Cardiac muscle cell (in vitro differentiated cells and primary cell): ENCODE measurements around the gene CSF2. TPM values are rescaled to one million over a fixed set of nuclear protein-coding genes. Genes with fewer than 3 reads are reported as not detected.

Experiments used
- DNase-seq, 2 donors: peaks; one replicate each; pipeline versions ENCODE4 v3.0.0 to v3.0.0-alpha.2; 2010 to 2017; ENCODE audit warnings: low read depth in 1 of 2, low spot score in 1 of 2
- H3K27ac ChIP-seq: fragments of 200-600 bp; sonication (generic); 2 replicates; pipeline ENCODE4 v1.5.1; 2016
- H3K27me3 ChIP-seq: fragments of 200-600 bp; sonication (generic); 2 replicates; pipeline ENCODE4 v1.6.0; 2016; ENCODE audit warnings: control low read depth
- H3K36me3 ChIP-seq: fragments of 200-600 bp; sonication (generic); 2 replicates; pipeline ENCODE4 v1.5.1; 2016; ENCODE audit warnings: control low read depth
- H3K4me1 ChIP-seq: fragments of 200-600 bp; sonication (generic); 2 replicates; pipeline ENCODE4 v1.8.1; 2017; ENCODE audit warnings: low read depth, mild to moderate bottlenecking, mixed run types
- H3K4me3 ChIP-seq: fragments of 200-600 bp; sonication (generic); 2 replicates; pipeline ENCODE4 v1.5.1; 2016; ENCODE audit warnings: mild to moderate bottlenecking
- H3K9me3 ChIP-seq: fragments of 200-600 bp; sonication (generic); 2 replicates; pipeline ENCODE4 v1.5.1; 2017; ENCODE audit warnings: low read depth, mild to moderate bottlenecking, control low read depth
- polyA plus RNA-seq: library from polyadenylated mRNA; unstranded; fragments of >200 nt; fragmentation: Nextera tagmentation; extraction: Ambion mirVana; gene quantifications from 2 replicates; pipeline ENCODE4 v1.2.1, GENCODE V29; 2016
- total RNA-seq: library from RNA; depleted of rRNA; stranded (reverse); fragments of >200 nt; gene quantifications from 2 replicates; pipeline ENCODE4 v1.2.3, GENCODE V29; 2016
- TF ChIP-seq, protein P1 (sequence below): IDR thresholded peaks from 2 replicates; pipeline ENCODE4 v1.5.1; 2012; ENCODE audit warnings: low read depth, mild to moderate bottlenecking, low read length

CSF2 gene
- total and polyA plus RNA-seq, 2 experiments from 2014 or later = not detected

DNA sequence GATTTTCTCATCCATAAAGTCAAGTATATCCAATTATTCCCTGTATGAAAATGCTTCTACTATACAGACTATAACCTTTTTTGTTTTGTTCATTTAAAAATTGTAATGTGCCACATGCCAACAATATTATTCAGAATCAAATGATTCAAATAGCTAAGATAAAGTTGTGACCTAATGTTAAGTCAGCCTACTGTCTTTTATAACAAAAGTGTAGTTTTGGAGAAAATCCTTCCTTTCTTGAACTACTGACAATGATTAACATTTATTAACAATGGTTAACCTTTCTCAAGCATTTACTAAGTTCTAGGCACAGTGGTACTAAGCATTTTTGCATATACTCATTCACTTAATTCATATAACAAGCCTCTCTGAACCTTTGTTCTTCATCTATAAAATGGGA is 25.0 kb downstream of the CSF2 start:
- H3K27ac ChIP-seq = no peak overlapping the region
- no peak for DNase-seq
- no peak overlapping the region for H3K4me3 ChIP-seq
- H3K9me3 ChIP-seq = no peaks in the 10 kb centered on the region
- no peaks in the 10 kb centered on the region for H3K27me3 ChIP-seq
- no peaks in the 10 kb centered on the region for H3K36me3 ChIP-seq
- TF ChIP-seq, protein P1, sequence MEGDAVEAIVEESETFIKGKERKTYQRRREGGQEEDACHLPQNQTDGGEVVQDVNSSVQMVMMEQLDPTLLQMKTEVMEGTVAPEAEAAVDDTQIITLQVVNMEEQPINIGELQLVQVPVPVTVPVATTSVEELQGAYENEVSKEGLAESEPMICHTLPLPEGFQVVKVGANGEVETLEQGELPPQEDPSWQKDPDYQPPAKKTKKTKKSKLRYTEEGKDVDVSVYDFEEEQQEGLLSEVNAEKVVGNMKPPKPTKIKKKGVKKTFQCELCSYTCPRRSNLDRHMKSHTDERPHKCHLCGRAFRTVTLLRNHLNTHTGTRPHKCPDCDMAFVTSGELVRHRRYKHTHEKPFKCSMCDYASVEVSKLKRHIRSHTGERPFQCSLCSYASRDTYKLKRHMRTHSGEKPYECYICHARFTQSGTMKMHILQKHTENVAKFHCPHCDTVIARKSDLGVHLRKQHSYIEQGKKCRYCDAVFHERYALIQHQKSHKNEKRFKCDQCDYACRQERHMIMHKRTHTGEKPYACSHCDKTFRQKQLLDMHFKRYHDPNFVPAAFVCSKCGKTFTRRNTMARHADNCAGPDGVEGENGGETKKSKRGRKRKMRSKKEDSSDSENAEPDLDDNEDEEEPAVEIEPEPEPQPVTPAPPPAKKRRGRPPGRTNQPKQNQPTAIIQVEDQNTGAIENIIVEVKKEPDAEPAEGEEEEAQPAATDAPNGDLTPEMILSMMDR = no peak
- peaks cover 8% of the 10 kb centered on the region for H3K4me1 ChIP-seq

DNA sequence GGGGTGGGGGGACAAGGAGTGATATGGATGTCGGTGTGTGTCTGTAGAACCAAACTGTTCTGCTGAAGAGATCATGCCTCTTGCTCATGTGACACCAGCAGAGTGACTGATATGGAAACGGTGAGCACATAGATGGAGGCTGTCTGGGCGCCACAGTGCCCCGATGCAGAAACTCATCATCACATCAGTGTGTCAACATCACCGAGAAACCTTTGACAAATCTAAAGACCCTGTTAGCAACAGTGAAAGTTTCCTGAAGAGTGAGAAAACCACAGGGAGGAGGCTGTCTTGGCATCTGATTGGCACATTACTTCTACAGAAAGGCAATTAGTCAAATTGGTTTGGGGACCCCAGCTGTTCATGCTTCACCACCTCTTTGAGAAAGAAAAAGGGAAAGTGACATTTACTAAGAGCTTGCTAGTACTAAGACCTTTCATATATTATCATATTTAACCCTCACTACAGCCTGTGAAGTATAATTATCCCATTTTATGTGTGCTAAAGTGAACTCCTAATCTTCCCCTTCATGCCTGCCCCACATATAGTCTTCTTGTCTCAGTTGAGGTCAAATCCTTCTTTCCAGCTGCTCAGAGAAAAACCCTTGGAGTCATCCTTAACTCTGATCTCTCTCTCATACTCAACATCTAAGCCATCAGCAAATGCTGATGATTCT is 25.6 kb downstream of the CSF2 start:
- DNase-seq = no peak
- Histone ChIP-seq H3K27ac (no peak overlapping the region), H3K9me3 (no peaks in the 10 kb centered on the region), H3K4me1 (peaks cover 9% of the 10 kb centered on the region), H3K27me3 (no peaks in the 10 kb centered on the region), H3K36me3 (no peaks in the 10 kb centered on the region), H3K4me3 (no peak overlapping the region)
- TF ChIP-seq, protein P1 = no peak

DNA sequence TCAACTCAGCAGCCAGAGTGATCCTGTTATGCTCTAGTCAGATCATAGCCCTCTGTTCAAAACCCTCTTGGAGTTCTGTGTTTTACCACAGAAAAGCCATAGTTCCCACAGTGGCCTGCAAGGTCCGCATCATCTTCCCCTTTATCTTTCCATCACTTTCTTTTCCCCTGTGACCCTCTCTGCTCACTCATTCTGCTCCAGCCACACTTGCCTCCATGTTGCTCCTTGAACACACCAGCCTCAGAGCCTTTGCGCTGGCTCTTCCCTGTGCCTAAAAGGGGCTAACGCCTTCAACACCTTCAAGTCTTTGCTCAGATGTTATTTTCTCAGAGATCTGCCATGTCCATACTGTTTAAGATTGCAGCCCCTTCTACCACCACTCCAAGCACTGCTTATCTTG is 26.3 kb downstream of the CSF2 start:
- Histone ChIP-seq H3K4me1 (peaks cover 9% of the 10 kb centered on the region), H3K36me3 (no peaks in the 10 kb centered on the region), H3K27ac (no peak overlapping the region), H3K4me3 (no peak overlapping the region), H3K9me3 (no peaks in the 10 kb centered on the region), H3K27me3 (no peaks in the 10 kb centered on the region)
- TF ChIP-seq, protein P1 = no peak
- no peak for DNase-seq

DNA sequence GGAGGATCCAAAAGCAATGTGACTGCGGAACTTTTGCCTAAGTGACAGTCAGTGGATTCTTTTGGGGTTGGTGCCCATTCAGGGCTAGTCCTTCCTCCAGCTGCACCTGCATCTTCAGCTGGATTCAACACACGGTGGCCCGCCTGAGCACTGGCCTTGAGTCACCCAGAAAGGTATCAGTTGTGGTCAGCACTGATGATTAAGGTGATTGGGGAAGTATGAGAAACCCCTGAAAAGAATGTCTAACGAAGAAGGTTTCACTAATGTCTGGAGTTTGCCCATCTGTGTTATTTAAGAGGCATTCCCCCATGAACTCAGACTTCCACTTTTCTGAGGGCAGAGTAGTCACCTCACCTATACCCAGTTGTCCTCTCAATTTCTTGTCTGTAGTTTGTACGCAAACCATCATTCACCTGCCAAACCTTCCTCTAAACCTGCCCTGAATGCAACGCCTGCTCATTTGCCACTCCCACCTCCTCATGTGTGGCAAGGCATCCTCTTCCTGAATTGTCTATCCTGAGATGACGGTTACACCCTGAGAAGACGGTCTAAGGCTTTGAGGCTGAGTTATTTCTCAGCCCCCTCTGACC is 27.2 kb downstream of the CSF2 start:
- DNase-seq = no peak
- no peaks in the 10 kb centered on the region for H3K9me3 ChIP-seq
- no peak overlapping the region for H3K4me3 ChIP-seq
- H3K27ac ChIP-seq = no peak overlapping the region
- TF ChIP-seq, protein P1 = no peak
- no peaks in the 10 kb centered on the region for H3K27me3 ChIP-seq
- H3K4me1 ChIP-seq = peaks cover 9% of the 10 kb centered on the region
- no peaks in the 10 kb centered on the region for H3K36me3 ChIP-seq

DNA sequence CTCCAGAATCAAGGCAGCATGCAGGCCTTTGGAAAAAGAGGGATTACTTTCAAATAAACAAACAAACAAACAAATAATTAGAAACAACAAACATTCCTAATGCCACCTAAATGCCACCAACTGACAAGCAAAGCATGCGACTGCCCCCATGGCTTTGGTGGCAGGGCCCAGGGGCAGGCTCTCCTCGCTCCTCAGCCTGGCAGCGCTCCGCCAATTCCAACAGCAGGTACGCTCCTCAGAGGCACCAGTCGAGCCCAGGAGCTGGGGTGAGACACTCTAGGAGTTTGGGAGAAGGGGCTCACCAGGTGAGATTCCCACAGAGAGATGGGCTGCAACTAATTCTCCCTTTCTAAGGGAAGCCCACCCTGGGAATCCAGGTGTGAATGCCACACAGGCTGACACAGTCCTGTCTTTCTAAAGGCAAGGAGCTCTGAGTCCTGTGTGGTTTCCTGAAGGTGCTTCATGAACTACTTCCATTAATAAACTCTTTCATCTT is 27.8 kb downstream of the CSF2 start:
- peaks cover 9% of the 10 kb centered on the region for H3K4me1 ChIP-seq
- TF ChIP-seq, protein P1 = no peak
- H3K4me3 ChIP-seq = no peak overlapping the region
- H3K27me3 ChIP-seq = no peaks in the 10 kb centered on the region
- no peaks in the 10 kb centered on the region for H3K9me3 ChIP-seq
- H3K36me3 ChIP-seq = no peaks in the 10 kb centered on the region
- no peak overlapping the region for H3K27ac ChIP-seq
- no peak for DNase-seq
